ENCODE measurements around the gene GNA12.

Gene GNA12

GRCh38 chr7:2688409-2689342 lies 155.4 kb downstream of the GNA12 start:
- Histone ChIP-seq H3K4me2 (ENCODE audit: insufficient read depth, low read length, poor library complexity, severe bottlenecking) (peak overlapping the region; percentile 80), H3K27ac (replicated peaks; ENCODE audit: low read length) (no peak overlapping the region), H2BK12ac (ENCODE audit: low read length) (no peak overlapping the region), H3K23ac (ENCODE audit: low read depth, low read length, poor library complexity) (peak overlapping the region; percentile 23), H3K14ac (ENCODE audit: low read length) (peak overlapping the region; percentile 25), H3K27me3 (ENCODE audit: control insufficient read depth in 3 of 3, insufficient read depth in 3 of 3, low read depth in 1 of 3, low read length in 3 of 3) (peaks cover 15 to 56% (median 32%) of the 10 kb centered on the region in 3 experiments), H3K9me3 (replicated peaks in 1 of 2; ENCODE audit: control insufficient read depth in 2 of 2, insufficient read depth in 1 of 2, low read depth in 1 of 2, low read length in 2 of 2) (peaks cover 0 to 5% of the 10 kb centered on the region in 2 donors), H2BK5ac (ENCODE audit: low read length) (peak overlapping the region; percentile 83), H3K4me1 (ENCODE audit: control insufficient read depth in 2 of 2, insufficient read depth in 1 of 2, low read depth in 1 of 2, low read length in 2 of 2) (peaks cover 6 to 8% of the 10 kb centered on the region in 2 donors), H4K91ac (ENCODE audit: low read depth, low read length, poor library complexity) (no peak overlapping the region), H2BK120ac (ENCODE audit: low read depth, low read length) (no peak overlapping the region), H2BK15ac (ENCODE audit: low read length) (no peak overlapping the region), H3K4me3 (ENCODE audit: low read length in 2 of 2) (peak overlapping the region in 1 of 2 donors; percentile 31), H3K36me3 (replicated peaks in 1 of 2; ENCODE audit: control insufficient read depth in 2 of 2, insufficient read depth in 2 of 2, low read length in 2 of 2) (no peaks in the 10 kb centered on the region), H3K9ac (ENCODE audit: low read depth, low read length, poor library complexity) (peak overlapping the region; percentile 86), H2AFZ (ENCODE audit: low read length) (peak overlapping the region; percentile 74), H2AK5ac (ENCODE audit: low read depth, low read length) (no peak overlapping the region), H3K79me1 (ENCODE audit: low read depth, low read length) (peaks cover 1% of the 10 kb centered on the region), H3K4ac (ENCODE audit: low read length) (no peak overlapping the region), H4K8ac (ENCODE audit: low read depth, low read length) (no peak overlapping the region), H3K18ac (ENCODE audit: low read length) (peak overlapping the region; percentile 78)
- no CpG with 5 or more reads among the region's 62 CpGs for WGBS, 2 donors (ENCODE audit: extremely low coverage in 2 of 2, insufficient read length in 2 of 2, insufficient replicate concordance in 1 of 2)
- DNase-seq (ENCODE audit: low spot score): no peak

GRCh38 chr7:2687881-2688318 lies 156.2 kb downstream of the GNA12 start, which contains the start of gene AMZ1:
Gene AMZ1 (plus strand): TSS chr7:2688202. CDS start chr7:2700452, 12,250 bp downstream.
- Histone ChIP-seq H2BK5ac (ENCODE audit: low read length) (peak within 1 kb of the TSS; percentile 83), H4K8ac (ENCODE audit: low read depth, low read length) (no peak within 1 kb of the TSS), H3K4ac (ENCODE audit: low read length) (no peak within 1 kb of the TSS), H3K23ac (ENCODE audit: low read depth, low read length, poor library complexity) (peak within 1 kb of the TSS; percentile 75), H2BK12ac (ENCODE audit: low read length) (no peak within 1 kb of the TSS), H2AK5ac (ENCODE audit: low read depth, low read length) (peak within 1 kb of the TSS; percentile 84), H3K27me3 (ENCODE audit: control insufficient read depth in 3 of 3, insufficient read depth in 3 of 3, low read depth in 1 of 3, low read length in 3 of 3) (peaks cover 15 to 55% (median 32%) of the 10 kb centered on the region in 3 experiments), H3K9me3 (replicated peaks in 1 of 2; ENCODE audit: control insufficient read depth in 2 of 2, insufficient read depth in 1 of 2, low read depth in 1 of 2, low read length in 2 of 2) (peaks cover 0 to 8% of the 10 kb centered on the region in 2 donors), H3K4me2 (ENCODE audit: insufficient read depth, low read length, poor library complexity, severe bottlenecking) (peak within 1 kb of the TSS; percentile 80), H3K18ac (ENCODE audit: low read length) (peak within 1 kb of the TSS; percentile 90), H3K14ac (ENCODE audit: low read length) (peak within 1 kb of the TSS; percentile 89), H3K36me3 (replicated peaks in 1 of 2; ENCODE audit: control insufficient read depth in 2 of 2, insufficient read depth in 2 of 2, low read length in 2 of 2) (no peaks in the 10 kb centered on the region), H3K27ac (replicated peaks; ENCODE audit: low read length) (no peak within 1 kb of the TSS), H3K4me3 (ENCODE audit: low read length in 2 of 2) (peak within 1 kb of the TSS in 1 of 2 donors; percentile 68), H3K9ac (ENCODE audit: low read depth, low read length, poor library complexity) (peak within 1 kb of the TSS; percentile 86), H2BK120ac (ENCODE audit: low read depth, low read length) (peak within 1 kb of the TSS; percentile 67), H3K79me1 (ENCODE audit: low read depth, low read length) (peaks cover 1% of the 10 kb centered on the region), H2BK15ac (ENCODE audit: low read length) (no peak within 1 kb of the TSS), H2AFZ (ENCODE audit: low read length) (peak within 1 kb of the TSS; percentile 74), H4K91ac (ENCODE audit: low read depth, low read length, poor library complexity) (no peak within 1 kb of the TSS), H3K4me1 (ENCODE audit: control insufficient read depth in 2 of 2, insufficient read depth in 1 of 2, low read depth in 1 of 2, low read length in 2 of 2) (peaks cover 6 to 8% of the 10 kb centered on the region in 2 donors)
- WGBS, 2 donors (ENCODE audit: extremely low coverage in 2 of 2, insufficient read length in 2 of 2, insufficient replicate concordance in 1 of 2): no CpG with 5 or more reads among the region's 41 CpGs
- DNase-seq (ENCODE audit: low spot score): no peak

- Histone ChIP-seq H2BK15ac (ENCODE audit: low read length) (no peak overlapping the region), H3K14ac (ENCODE audit: low read length) (peak overlapping the region; percentile 89), H4K8ac (ENCODE audit: low read depth, low read length) (no peak overlapping the region), H3K4me2 (ENCODE audit: insufficient read depth, low read length, poor library complexity, severe bottlenecking) (peak overlapping the region; percentile 80), H3K18ac (ENCODE audit: low read length) (peak overlapping the region; percentile 90), H3K4me1 (ENCODE audit: control insufficient read depth in 2 of 2, insufficient read depth in 1 of 2, low read depth in 1 of 2, low read length in 2 of 2) (peaks cover 6 to 8% of the 10 kb centered on the region in 2 donors), H3K27ac (replicated peaks; ENCODE audit: low read length) (no peak overlapping the region), H3K36me3 (replicated peaks in 1 of 2; ENCODE audit: control insufficient read depth in 2 of 2, insufficient read depth in 2 of 2, low read length in 2 of 2) (no peaks in the 10 kb centered on the region), H3K23ac (ENCODE audit: low read depth, low read length, poor library complexity) (peak overlapping the region; percentile 75), H3K4ac (ENCODE audit: low read length) (no peak overlapping the region), H2AFZ (ENCODE audit: low read length) (no peak overlapping the region), H3K4me3 (ENCODE audit: low read length in 2 of 2) (no peak overlapping the region), H3K27me3 (ENCODE audit: control insufficient read depth in 3 of 3, insufficient read depth in 3 of 3, low read depth in 1 of 3, low read length in 3 of 3) (peaks cover 15 to 53% (median 32%) of the 10 kb centered on the region in 3 experiments), H3K9ac (ENCODE audit: low read depth, low read length, poor library complexity) (no peak overlapping the region), H2BK120ac (ENCODE audit: low read depth, low read length) (peak overlapping the region; percentile 67), H3K9me3 (replicated peaks in 1 of 2; ENCODE audit: control insufficient read depth in 2 of 2, insufficient read depth in 1 of 2, low read depth in 1 of 2, low read length in 2 of 2) (peaks cover 0 to 10% of the 10 kb centered on the region in 2 donors), H2BK12ac (ENCODE audit: low read length) (no peak overlapping the region), H2BK5ac (ENCODE audit: low read length) (no peak overlapping the region), H3K79me1 (ENCODE audit: low read depth, low read length) (peaks cover 1% of the 10 kb centered on the region), H2AK5ac (ENCODE audit: low read depth, low read length) (peak overlapping the region; percentile 84), H4K91ac (ENCODE audit: low read depth, low read length, poor library complexity) (no peak overlapping the region)
- DNase-seq (ENCODE audit: low spot score): no peak
- no CpG with 5 or more reads among the region's 17 CpGs for WGBS, 2 donors (ENCODE audit: extremely low coverage in 2 of 2, insufficient read length in 2 of 2, insufficient replicate concordance in 1 of 2)
These were observed 156.7 kb downstream of the GNA12 start for GRCh38 chr7:2687338-2687869.

GRCh38 chr7:2686101-2686500 lies 158.0 kb downstream of the GNA12 start:
- Histone ChIP-seq H3K27me3 (ENCODE audit: control insufficient read depth in 3 of 3, insufficient read depth in 3 of 3, low read depth in 1 of 3, low read length in 3 of 3) (peaks cover 15 to 50% (median 32%) of the 10 kb centered on the region in 3 experiments), H3K14ac (ENCODE audit: low read length) (no peak overlapping the region), H3K9me3 (replicated peaks in 1 of 2; ENCODE audit: control insufficient read depth in 2 of 2, insufficient read depth in 1 of 2, low read depth in 1 of 2, low read length in 2 of 2) (peaks cover 0 to 10% of the 10 kb centered on the region in 2 donors), H2AFZ (ENCODE audit: low read length) (no peak overlapping the region), H4K91ac (ENCODE audit: low read depth, low read length, poor library complexity) (no peak overlapping the region), H3K4me3 (ENCODE audit: low read length in 2 of 2) (no peak overlapping the region), H3K79me1 (ENCODE audit: low read depth, low read length) (peaks cover 1% of the 10 kb centered on the region), H2BK12ac (ENCODE audit: low read length) (no peak overlapping the region), H2BK5ac (ENCODE audit: low read length) (no peak overlapping the region), H3K23ac (ENCODE audit: low read depth, low read length, poor library complexity) (no peak overlapping the region), H2BK120ac (ENCODE audit: low read depth, low read length) (no peak overlapping the region), H2AK5ac (ENCODE audit: low read depth, low read length) (no peak overlapping the region), H3K4ac (ENCODE audit: low read length) (no peak overlapping the region), H3K36me3 (replicated peaks in 1 of 2; ENCODE audit: control insufficient read depth in 2 of 2, insufficient read depth in 2 of 2, low read length in 2 of 2) (no peaks in the 10 kb centered on the region), H3K4me2 (ENCODE audit: insufficient read depth, low read length, poor library complexity, severe bottlenecking) (no peak overlapping the region), H2BK15ac (ENCODE audit: low read length) (no peak overlapping the region), H3K18ac (ENCODE audit: low read length) (no peak overlapping the region), H3K4me1 (ENCODE audit: control insufficient read depth in 2 of 2, insufficient read depth in 1 of 2, low read depth in 1 of 2, low read length in 2 of 2) (peaks cover 6 to 16% of the 10 kb centered on the region in 2 donors), H3K27ac (replicated peaks; ENCODE audit: low read length) (no peak overlapping the region), H4K8ac (ENCODE audit: low read depth, low read length) (no peak overlapping the region), H3K9ac (ENCODE audit: low read depth, low read length, poor library complexity) (no peak overlapping the region)
- DNase-seq (ENCODE audit: low spot score): no peak
- no CpG with 5 or more reads among the region's 14 CpGs for WGBS, 2 donors (ENCODE audit: extremely low coverage in 2 of 2, insufficient read length in 2 of 2, insufficient replicate concordance in 1 of 2)

All from neuronal stem cell (in vitro differentiated cells).